ENCODE results near the gene ANOS1.
A peak's percentile ranks its signal among the peaks of the same experiment; 100 is the strongest.

ANOS1 gene

DNA sequence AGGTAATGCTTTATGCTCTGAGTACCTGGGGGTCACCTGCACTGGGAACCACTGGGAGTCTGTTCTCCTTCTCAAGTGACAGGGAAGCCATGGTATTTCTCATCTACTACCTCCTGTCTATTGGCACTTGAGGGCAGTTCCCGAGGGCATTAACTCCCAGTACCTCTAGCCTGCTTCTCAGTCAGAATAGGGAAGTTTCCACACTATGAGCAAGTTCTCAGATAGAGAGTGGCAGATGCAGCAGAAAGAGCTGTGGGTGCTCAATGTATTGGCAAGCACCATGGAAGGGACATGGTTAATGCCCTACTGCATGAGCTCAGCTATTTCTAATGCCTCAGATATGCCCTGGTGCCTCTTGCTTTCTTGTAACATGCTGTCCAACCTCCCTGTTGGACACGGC, 74.1 kb downstream of the ANOS1 start:
- no peak overlapping the region for H3K4me3 ChIP-seq (ENCODE audit: low read depth, low read length)
- TF ChIP-seq POLR2A (IDR thresholded peaks at IDR 0.05; ENCODE audit: extremely low read depth, insufficient read length) (no peak), MYC (IDR thresholded peaks at IDR 0.05; ENCODE audit: low read depth, low read length) (no peak)
- TF ChIP-seq, protein P1, sequence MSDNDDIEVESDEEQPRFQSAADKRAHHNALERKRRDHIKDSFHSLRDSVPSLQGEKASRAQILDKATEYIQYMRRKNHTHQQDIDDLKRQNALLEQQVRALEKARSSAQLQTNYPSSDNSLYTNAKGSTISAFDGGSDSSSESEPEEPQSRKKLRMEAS (IDR thresholded peaks at IDR 0.05; ENCODE audit: low read depth, low read length) = no peak
- TF ChIP-seq, protein P2, sequence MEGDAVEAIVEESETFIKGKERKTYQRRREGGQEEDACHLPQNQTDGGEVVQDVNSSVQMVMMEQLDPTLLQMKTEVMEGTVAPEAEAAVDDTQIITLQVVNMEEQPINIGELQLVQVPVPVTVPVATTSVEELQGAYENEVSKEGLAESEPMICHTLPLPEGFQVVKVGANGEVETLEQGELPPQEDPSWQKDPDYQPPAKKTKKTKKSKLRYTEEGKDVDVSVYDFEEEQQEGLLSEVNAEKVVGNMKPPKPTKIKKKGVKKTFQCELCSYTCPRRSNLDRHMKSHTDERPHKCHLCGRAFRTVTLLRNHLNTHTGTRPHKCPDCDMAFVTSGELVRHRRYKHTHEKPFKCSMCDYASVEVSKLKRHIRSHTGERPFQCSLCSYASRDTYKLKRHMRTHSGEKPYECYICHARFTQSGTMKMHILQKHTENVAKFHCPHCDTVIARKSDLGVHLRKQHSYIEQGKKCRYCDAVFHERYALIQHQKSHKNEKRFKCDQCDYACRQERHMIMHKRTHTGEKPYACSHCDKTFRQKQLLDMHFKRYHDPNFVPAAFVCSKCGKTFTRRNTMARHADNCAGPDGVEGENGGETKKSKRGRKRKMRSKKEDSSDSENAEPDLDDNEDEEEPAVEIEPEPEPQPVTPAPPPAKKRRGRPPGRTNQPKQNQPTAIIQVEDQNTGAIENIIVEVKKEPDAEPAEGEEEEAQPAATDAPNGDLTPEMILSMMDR (IDR thresholded peaks at IDR 0.05; ENCODE audit: low read depth, low read length) = no peak
- DNase-seq (ENCODE audit: low read depth) = peak; percentile 67

DNA sequence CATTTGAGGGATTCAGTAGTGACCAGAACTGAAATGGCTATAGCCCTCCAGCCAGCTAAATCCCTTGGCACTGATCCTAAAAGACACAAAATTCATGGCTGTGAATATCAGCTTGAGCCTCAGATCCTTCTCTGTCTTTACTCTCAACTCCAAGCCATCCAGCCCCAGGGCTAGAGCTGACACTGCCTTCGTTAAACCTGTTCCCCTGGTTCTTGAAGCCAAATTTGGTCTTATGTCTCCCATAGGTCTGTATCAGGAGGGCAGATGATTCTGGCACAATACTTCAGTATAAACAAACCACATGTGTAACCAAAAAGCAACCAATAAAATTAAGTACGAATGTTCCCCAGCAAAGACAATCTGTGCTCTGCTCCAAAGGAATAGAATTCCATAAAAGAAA, 78.0 kb downstream of the ANOS1 start:
- DNase-seq (ENCODE audit: low read depth) = no peak
- TF ChIP-seq, protein P1 (IDR thresholded peaks at IDR 0.05; ENCODE audit: low read depth, low read length) = no peak
- TF ChIP-seq POLR2A (IDR thresholded peaks at IDR 0.05; ENCODE audit: extremely low read depth, insufficient read length) = no peak
- TF ChIP-seq MYC (IDR thresholded peaks at IDR 0.05; ENCODE audit: low read depth, low read length) = no peak
- TF ChIP-seq, protein P2 (IDR thresholded peaks at IDR 0.05; ENCODE audit: low read depth, low read length) = no peak
- H3K4me3 ChIP-seq (ENCODE audit: low read depth, low read length) = no peak overlapping the region

DNA sequence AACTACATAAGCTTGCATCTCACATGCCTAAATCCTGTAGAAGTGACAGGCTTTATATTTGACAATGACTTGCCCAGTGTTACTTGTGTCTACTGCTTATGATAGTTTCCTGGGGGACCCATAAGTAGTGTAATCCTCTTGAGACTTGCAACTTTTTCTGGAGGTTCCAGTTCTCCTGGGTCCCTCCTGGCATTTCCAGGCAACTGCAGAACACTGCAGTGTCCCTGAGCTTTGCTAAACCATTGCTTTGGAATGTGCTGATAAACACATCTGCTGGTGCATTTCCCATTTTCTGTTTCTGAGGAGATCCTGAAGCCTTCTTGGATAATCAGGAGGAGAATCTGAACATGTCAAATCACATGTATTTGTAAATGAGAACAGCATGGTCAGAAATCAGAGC, 82.0 kb downstream of the ANOS1 start:
- no peak overlapping the region for H3K4me3 ChIP-seq (ENCODE audit: low read depth, low read length)
- TF ChIP-seq, protein P2 (IDR thresholded peaks at IDR 0.05; ENCODE audit: low read depth, low read length) = no peak
- TF ChIP-seq MYC (IDR thresholded peaks at IDR 0.05; ENCODE audit: low read depth, low read length) (no peak), POLR2A (IDR thresholded peaks at IDR 0.05; ENCODE audit: extremely low read depth, insufficient read length) (no peak)
- TF ChIP-seq, protein P1 (IDR thresholded peaks at IDR 0.05; ENCODE audit: low read depth, low read length) = no peak
- DNase-seq (ENCODE audit: low read depth) = no peak

DNA sequence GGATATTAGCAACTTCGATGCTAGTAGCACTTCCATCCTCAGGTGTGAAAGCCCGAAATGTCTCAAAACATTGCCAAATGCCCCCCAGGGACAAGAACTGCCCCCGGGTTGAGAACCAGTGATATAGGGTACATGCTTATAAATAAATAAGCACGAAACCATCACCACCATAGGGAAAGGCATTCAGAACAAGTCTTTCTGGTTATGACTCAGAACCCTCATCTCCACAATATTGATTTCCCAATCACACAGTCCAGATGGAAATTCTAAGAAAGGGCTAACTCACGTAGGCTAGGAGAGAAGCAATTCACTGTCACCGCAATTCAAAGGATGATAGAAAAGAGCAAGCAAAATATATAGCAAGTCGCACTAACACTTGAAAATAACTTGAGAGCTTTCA, 84.8 kb downstream of the ANOS1 start:
- no peak overlapping the region for H3K4me3 ChIP-seq (ENCODE audit: low read depth, low read length)
- TF ChIP-seq MYC (IDR thresholded peaks at IDR 0.05; ENCODE audit: low read depth, low read length) (no peak), POLR2A (IDR thresholded peaks at IDR 0.05; ENCODE audit: extremely low read depth, insufficient read length) (no peak)
- TF ChIP-seq, protein P2 (IDR thresholded peaks at IDR 0.05; ENCODE audit: low read depth, low read length) = no peak
- TF ChIP-seq, protein P1 (IDR thresholded peaks at IDR 0.05; ENCODE audit: low read depth, low read length) = no peak
- peak; percentile 40 for DNase-seq (ENCODE audit: low read depth)

DNA sequence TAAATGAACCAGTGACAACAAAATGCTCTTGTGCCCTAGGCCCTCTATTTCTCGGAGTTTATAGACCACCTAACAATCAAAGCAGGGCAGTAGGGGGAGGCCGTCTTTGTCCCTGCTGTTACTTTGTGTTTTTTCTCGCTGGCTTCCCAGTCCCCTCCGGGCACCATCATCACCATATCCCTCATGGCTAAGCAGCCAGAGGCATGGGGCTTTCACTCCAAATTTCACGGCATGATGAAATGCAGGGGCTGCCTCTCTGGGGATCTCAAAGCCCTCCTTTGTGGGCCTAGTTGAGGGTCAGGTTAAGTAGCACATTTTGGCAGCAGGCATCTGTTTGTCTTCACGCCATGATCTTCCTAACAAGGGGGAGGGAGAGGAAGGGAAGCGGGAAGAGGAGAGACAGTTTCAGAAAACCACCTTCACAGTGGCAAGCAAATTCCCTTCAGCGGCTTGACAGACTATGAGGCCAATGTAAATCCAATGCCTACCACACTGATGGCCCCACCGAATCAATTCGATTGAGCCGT, 91.9 kb downstream of the ANOS1 start:
- DNase-seq (ENCODE audit: low read depth) = no peak
- TF ChIP-seq MYC (IDR thresholded peaks at IDR 0.05; ENCODE audit: low read depth, low read length) (no peak), POLR2A (IDR thresholded peaks at IDR 0.05; ENCODE audit: extremely low read depth, insufficient read length) (no peak)
- TF ChIP-seq, protein P2 (IDR thresholded peaks at IDR 0.05; ENCODE audit: low read depth, low read length) = no peak
- TF ChIP-seq, protein P1 (IDR thresholded peaks at IDR 0.05; ENCODE audit: low read depth, low read length) = no peak
- H3K4me3 ChIP-seq (ENCODE audit: low read depth, low read length) = no peak overlapping the region

Data from NB4 (cell line).